T-helper 22 cell (primary cell): ENCODE data around the gene PRPS1.
"Not testable (repeated sequence)": the region's sequence is repeated elsewhere in the genome, so short reads cannot be mapped to it uniquely, and the experiment has no call there.

Experiments used
- DNase-seq: peaks from one replicate; pipeline ENCODE4 v3.0.0-alpha.2; 2020; ENCODE audit warnings: low read depth

The PRPS1 gene

DNA sequence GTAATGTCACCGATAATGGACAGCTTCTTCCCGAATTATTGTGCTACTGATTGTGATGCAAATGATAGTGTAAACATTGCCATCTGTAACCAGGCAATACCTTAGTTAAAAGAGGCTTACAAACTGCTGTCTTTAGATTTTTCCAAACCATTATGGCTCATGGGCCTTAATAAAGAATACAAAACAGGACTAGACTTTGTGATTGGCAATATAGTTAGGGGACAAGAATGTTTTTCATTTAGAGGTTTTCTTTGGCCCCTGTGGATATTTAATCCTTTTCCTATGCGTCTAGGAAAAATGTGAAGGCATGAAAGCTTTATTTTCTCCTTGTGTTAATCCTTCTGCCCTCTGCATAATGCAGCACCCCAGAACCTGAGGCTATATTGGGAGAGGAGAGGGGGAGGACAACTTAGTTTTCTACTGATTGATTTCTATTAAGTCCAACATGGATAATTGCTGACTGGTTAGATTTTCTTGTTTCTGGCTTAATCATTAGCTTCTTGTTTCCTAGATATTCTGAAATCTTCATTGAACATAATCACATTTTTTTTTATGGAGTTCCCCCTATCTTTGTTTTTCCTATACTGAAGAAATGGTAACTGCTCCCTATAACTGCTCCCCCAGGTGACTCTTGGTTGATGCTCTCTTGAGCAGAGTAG, 1.9 kb downstream of the PRPS1 start:
- no peak for DNase-seq

DNA sequence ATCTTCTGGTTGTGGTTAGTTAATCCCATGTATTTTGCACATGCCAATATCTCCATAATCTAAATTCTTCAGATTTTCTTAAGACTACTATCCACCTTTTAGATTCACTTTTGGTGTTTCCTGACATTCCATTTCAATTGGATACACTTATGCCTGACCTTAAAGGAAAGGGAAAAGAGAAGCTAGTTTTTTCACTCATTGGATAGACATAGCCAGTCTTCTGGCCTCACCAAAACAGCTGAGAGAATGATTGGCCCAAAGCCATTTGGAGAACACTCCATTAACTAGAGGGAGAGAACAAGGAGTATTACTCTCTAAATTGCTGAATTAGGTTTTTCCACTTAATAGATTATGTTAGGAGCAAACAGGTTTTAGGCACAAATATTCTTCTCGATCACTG, 4.0 kb downstream of the PRPS1 start:
- no peak for DNase-seq

GRCh38 chrX:107646735-107647134, 18.4 kb downstream of the PRPS1 start:
- DNase-seq, result no peak

DNA sequence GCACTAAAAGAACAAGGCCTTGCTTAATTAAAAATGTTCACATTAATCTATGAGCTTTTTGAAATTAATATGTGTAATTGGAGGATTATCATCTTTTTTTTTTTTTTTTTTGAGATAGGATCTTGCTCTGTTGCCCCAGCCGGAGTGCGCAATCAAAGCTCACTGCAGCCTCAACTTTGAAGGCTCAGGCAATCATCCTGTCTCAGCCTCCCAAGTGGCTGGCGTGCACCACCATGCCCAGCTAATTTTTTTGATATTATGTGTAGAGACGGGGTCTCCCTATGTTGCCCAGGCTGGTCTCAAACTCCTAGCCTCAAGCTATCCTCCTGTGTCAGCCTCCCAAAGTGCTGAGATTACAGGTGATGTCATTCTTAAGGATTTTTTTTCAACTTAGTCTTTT, 20.0 kb downstream of the PRPS1 start:
- no peak for DNase-seq

- no peak for DNase-seq
Measured at GRCh38 chrX:107654566-107654871, 26.2 kb downstream of the PRPS1 start.

GRCh38 chrX:107654872-107655761, 26.8 kb downstream of the PRPS1 start:
- peak; percentile 38 for DNase-seq

DNA sequence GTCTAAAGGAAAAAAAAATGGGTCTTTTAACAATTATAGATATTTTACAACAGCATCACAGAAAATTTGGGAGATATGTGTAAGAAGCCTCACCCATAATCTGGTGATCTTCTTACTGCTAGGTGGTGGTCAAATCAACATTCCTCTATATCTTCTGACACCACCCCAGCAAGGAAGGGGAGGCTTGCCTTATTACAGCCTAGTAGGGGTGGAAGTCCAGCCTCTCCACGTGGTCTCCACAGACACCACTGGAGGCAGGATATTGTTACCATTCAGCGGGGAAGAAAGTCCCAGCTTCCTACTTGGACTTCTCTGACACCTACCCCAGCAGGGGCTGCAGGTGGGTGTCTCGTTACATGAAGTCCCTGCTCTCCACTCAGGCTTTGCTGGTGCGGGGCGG, 28.7 kb downstream of the PRPS1 start:
- DNase-seq, result no peak

DNA sequence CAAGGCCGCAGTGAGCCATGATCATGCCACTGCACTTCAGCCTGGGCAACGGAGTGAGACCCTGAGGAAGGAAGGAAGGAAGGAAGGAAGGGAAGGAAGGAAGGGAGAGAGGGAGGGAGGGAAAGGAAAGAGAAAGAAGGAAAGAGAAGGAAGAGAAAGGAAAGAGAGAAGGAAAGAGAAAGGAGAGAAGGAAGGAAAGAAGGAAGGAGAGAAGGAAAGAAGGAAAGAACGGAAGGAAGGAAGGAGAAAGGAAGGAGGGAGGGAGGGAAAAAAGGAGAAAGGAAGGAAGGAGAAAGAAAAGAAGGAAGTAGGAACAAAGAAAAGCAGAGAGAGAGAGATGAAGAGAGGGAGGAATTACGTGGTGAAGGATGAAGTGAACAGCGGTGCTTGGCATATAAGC, 30.4 kb downstream of the PRPS1 start:
- no peak for DNase-seq

- no peak for DNase-seq
Measured at GRCh38 chrX:107659286-107659685, 31.0 kb downstream of the PRPS1 start.

DNA sequence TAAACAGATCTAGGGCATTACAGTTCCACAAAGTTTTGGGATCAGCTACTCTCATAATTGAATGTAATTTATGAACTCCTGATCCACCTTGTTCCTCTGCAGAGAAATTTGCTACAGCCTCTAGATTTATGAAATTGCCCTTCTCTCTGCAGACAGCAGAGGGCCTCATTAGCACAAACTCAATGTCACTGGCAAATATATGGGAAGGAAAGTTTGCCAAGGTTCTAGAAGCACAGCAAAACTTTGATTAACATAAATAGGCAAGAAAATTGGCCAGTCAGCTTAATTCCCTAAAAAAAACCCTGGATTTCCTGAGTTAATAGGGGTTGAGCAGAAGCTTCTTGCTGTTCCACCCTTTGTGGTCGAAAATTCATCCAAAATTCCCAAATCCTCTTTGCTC, 31.5 kb downstream of the PRPS1 start:
- DNase-seq, result no peak

GRCh38 chrX:107662145-107662544, 33.8 kb downstream of the PRPS1 start:
- no peak for DNase-seq

DNA sequence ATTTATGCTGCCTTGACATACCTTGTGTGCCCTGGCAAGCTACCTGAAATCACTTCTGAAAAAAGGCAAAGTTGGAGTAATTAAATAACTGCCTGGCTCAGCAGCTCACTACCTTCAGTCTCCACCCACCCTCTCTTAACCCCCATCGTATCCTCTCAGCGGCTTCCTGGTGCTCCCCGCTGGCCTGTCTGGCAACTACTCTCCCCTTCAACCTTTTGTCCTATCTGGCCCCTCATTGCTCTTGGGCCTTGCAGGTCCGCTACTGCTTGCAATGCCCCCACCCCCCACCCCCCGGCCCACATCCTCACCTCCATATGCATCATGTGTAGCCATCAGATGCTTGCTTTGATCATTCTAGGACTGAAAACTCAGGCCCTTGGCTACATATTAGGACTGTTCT, 34.5 kb downstream of the PRPS1 start:
- DNase-seq, result no peak

- DNase-seq, result no peak
Measured at GRCh38 chrX:107666931-107667330, 38.6 kb downstream of the PRPS1 start.

DNA sequence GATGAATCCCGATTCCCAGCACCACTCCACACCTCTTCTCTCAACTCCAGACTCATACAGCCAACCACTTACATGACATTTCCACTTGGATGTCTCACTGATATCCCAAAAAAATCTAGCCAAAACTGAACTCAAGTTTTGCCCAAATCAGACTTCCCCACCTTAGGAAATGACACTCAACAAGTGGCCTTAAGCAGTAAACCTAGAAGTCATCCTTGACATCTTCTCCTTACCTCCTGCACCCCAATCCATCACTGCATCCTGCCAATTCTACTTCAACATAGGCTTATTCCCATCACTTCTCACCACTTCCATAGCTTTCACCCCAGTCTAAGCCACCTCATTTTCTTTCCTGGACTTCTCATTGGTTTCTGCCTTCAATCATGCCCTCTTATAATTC, 39.1 kb downstream of the PRPS1 start:
- DNase-seq, result no peak

DNA sequence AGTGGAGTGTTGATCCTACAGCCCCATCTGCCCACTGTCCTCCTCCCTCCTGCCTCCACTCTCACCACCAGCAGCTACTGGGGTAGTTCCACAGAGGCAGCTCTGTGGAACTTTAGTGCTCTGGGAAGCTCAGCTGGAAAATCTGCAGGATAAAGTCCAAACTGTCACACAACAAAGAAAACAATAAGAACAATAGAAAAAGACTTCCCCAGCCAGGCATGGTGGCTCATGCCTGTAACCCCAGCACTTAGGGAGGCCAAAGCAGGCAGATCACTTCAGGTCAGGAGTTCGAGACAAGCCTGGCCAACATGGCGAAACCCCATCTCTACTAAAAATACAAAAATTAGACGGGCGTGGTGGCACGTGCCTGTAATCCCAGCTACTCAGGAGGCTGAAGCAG, 40.4 kb downstream of the PRPS1 start:
- not testable (repeated sequence) for DNase-seq

GRCh38 chrX:107669261-107669660, 41.0 kb downstream of the PRPS1 start:
- DNase-seq, result no peak

DNA sequence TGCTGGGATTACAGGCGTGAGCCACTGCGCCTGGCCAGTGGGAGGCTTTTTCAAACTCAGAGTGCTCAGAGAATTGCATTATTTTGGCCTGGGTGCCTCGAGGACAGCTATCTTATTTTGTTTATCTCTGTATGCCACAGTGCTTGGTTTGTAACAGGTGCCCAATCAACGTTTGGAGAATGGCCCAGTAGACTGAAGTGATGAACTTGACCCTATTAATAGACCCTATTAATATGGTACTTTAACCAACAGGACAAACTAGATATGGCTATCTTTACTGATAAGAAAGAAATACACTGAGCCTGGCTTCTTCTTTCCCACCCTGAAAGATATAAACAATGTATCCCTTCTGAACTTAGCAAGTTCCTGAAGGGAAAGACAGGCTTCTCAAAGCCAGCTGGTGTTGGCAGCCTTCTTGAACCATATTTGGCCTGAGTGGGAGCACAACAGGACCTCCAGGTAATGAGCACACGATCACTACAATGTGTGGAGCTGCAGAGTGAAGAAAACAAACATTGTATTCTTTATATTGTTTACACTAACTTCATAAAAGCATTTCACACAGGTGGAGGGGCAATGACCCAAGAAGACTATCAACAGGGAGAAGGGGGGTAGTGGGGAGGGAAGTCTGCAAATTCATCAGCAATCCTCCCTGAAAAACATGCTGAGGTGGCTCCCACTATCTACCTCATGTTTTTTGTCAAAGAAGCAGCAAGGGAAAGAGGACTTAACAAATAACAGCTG, 41.7 kb downstream of the PRPS1 start:
- DNase-seq, result no peak

DNA sequence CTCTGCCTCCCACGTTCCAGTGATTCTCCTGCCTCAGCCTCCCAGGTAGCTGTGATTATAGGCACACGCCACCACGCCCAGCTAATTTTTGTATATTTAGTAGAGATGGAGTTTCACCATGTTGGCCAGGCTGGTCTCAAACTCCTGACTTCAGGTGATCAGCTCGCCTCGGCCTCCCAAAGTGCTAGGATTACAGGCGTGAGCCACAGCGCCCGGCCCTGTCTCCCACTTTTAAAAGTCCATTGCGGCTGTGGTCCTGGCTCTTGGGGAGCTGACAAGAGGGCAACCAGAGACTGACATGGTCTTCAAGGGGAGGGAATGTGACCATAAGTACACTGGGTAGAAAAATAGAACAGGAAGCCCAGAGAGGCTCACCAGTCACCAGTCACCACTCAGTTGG, 42.9 kb downstream of the PRPS1 start:
- DNase-seq, result not testable (repeated sequence)

DNA sequence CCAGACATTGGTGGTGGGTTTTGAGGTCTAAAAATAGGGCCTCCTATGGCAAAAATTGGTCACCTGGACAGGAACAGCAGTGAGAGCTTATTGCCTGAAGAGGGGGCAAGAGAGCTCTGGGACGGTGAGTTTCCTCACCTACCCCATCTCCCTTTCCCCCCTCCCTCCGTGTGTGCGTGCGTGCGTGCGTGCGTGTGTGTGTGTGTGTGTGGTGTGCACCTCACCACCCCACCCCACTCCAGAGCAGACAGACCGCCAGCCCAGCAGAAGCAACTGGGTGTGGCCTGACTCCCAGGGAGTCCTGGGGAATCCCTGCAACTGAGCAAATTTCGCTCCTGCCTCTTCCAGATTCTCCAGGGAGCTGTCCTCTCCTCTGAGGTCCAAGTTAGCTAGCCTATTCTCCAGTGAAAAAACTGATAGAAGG, 44.7 kb downstream of the PRPS1 start:
- DNase-seq, result peak; percentile 82

GRCh38 chrX:107673431-107673830, 45.1 kb downstream of the PRPS1 start:
- no peak for DNase-seq

GRCh38 chrX:107673933-107674479, 45.7 kb downstream of the PRPS1 start:
- DNase-seq, result peak; percentile 97

DNA sequence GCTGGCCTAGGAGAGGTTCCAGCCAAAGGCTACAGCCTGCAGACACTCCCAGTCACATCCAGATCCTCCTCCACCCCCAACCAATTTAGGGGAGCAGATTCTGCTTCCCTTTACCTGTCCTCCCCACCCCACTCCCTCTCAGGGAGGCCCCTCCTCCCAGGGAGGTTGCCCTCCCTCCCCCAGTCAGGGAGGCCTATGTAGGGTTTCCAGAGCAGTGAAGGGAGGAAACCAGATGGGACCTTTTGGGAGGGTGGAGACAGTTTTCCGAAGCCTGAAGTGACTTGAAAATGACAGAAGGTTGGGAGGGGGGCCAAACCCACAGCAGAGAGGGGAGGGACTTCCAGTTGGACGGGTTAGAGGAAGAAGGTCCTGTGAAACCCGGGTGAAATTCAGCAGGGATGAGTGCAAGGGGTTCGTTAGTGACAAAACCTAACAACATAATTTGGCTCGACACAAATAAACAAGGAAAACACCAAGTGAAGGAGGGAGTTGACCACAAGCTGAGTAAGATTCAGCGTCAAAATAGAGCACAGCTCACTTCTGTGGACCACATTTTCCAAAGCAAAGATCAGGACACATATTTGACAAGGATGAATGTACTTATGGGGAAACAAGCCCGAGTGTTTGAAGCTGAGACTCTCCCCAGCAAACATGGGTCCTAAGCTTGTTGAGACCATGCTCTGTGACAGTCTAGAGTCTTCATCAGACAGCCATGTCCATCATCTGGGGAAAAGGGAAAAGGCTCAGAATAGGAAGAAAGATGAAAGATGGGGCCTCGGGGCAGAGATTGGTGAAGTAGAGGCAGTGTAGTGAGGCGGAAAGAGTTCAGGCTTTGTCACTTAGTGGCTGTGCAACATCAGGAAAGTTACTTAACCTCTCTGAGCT, 46.4 kb downstream of the PRPS1 start:
- DNase-seq, result peak; percentile 61
